Suprapubic skin (tissue), 4 donors: ENCODE data around the gene SLC35E3. TPM values are rescaled to one million over a fixed set of nuclear protein-coding genes. Genes with fewer than 3 reads are reported as not detected.
"Not testable (repeated sequence)": the region's sequence is repeated elsewhere in the genome, so short reads cannot be mapped to it uniquely, and the experiment has no call there.

Source experiments
- DNase-seq, 2 donors: peaks; one replicate each; pipeline ENCODE4 v3.0.0-alpha.2; 2019; ENCODE audit warnings: low spot score in 2 of 2
- H3K27ac ChIP-seq: fragments of 200-600 bp; sonication (generic); one replicate; pipeline ENCODE4 v1.5.1; 2019
- H3K27me3 ChIP-seq: fragments of 200-600 bp; sonication (generic); one replicate; pipeline ENCODE4 v1.5.1; 2019
- H3K36me3 ChIP-seq: fragments of 200-600 bp; sonication (generic); one replicate; pipeline ENCODE4 v1.5.1; 2019
- H3K4me1 ChIP-seq: fragments of 200-600 bp; sonication (generic); one replicate; pipeline ENCODE4 v1.5.1; 2019
- H3K4me3 ChIP-seq: fragments of 200-600 bp; sonication (generic); one replicate; pipeline ENCODE4 v1.5.1; 2019; ENCODE audit warnings: mild to moderate bottlenecking
- H3K9me3 ChIP-seq: fragments of 200-600 bp; sonication (generic); one replicate; pipeline ENCODE4 v1.5.1; 2019
- CTCF ChIP-seq, 2 donors: fragments of 200-600 bp in 1 of 2; fragments of 450-650 bp in 1 of 2; sonication (generic) in 1 of 2; IDR thresholded peaks; one replicate each; pipeline ENCODE4 v1.5.1; 2016 to 2019; ENCODE audit warnings: antibody characterized with exemption in 2 of 2, mild to moderate bottlenecking in 1 of 2, moderate library complexity in 1 of 2
- EP300 ChIP-seq: sonication (generic); formaldehyde crosslinking; IDR thresholded peaks from one replicate; pipeline ENCODE4 v1.6.1; 2017; ENCODE audit warnings: antibody characterized with exemption
- POLR2A ChIP-seq, 2 donors: fragments of 450-650 bp; IDR thresholded peaks; one replicate each; pipeline ENCODE4 v1.6.1; 2017; ENCODE audit warnings: antibody characterized with exemption in 2 of 2, mild to moderate bottlenecking in 2 of 2, moderate library complexity in 2 of 2
- POLR2AphosphoS5 ChIP-seq, 3 donors: sonication (generic); formaldehyde crosslinking; IDR thresholded peaks; one replicate each; pipeline ENCODE4 v1.6.1; 2017; ENCODE audit warnings: antibody characterized with exemption in 3 of 3
- WGBS: methylation state at CpG from one replicate; pipeline ENCODE4 v1.1.5; 2018; 5-methylcytosine and 5-hydroxymethylcytosine counted together
- total RNA-seq, 4 donors: library from RNA; depleted of rRNA; stranded (reverse); fragments of >200 nt; gene quantifications; one replicate each; pipeline ENCODE4 v1.1.0, GENCODE V29; 2016

The SLC35E3 gene
- total RNA-seq, 4 donors from 2014 or later = 3.6 to 17.0 (median 9.7) TPM

GRCh38 chr12:68814490-68815231 lies 68.7 kb downstream of the SLC35E3 start:
- Histone ChIP-seq H3K27me3 (no peaks in the 10 kb centered on the region), H3K27ac (no peak overlapping the region), H3K4me1 (peaks cover 29% of the 10 kb centered on the region), H3K4me3 (no peak overlapping the region), H3K36me3 (peaks cover 64% of the 10 kb centered on the region), H3K9me3 (no peaks in the 10 kb centered on the region)
- no peak for DNase-seq
- WGBS = 85% methylated on average over 3 of the region's 3 CpGs
- TF ChIP-seq POLR2AphosphoS5 (IDR thresholded peaks at IDR 0.05) (no peak), EP300 (no peak), POLR2A (IDR thresholded peaks at IDR 0.05) (no peak), CTCF (IDR thresholded peaks at IDR 0.05) (no peak)

- no peak for TF ChIP-seq POLR2A (IDR thresholded peaks at IDR 0.05)
- H3K4me3 ChIP-seq = no peak overlapping the region
- peaks cover 63% of the 10 kb centered on the region for H3K36me3 ChIP-seq
- H3K27me3 ChIP-seq = no peaks in the 10 kb centered on the region
- WGBS = 77% methylated on average over 5 of the region's 5 CpGs
- peaks cover 28% of the 10 kb centered on the region for H3K4me1 ChIP-seq
- H3K27ac ChIP-seq = no peak overlapping the region
- H3K9me3 ChIP-seq = no peaks in the 10 kb centered on the region
- DNase-seq = no peak
Observed at GRCh38 chr12:68815232-68815927, 69.4 kb downstream of the SLC35E3 start.

GRCh38 chr12:68815928-68816800 lies 70.2 kb downstream of the SLC35E3 start:
- H3K4me1 ChIP-seq = peaks cover 22% of the 10 kb centered on the region

GRCh38 chr12:68819481-68819880 lies 73.5 kb downstream of the SLC35E3 start:
- WGBS = 92% methylated on average over 13 of the region's 13 CpGs
- H3K36me3 ChIP-seq = peaks cover 82% of the 10 kb centered on the region
- not testable (repeated sequence) for H3K27ac ChIP-seq, H3K4me1 ChIP-seq, H3K4me3 ChIP-seq, DNase-seq, H3K9me3 ChIP-seq, H3K27me3 ChIP-seq

More at GRCh38 chr12:68815928-68816800, 70.2 kb downstream of the SLC35E3 start:
- Histone ChIP-seq H3K27me3 (no peaks in the 10 kb centered on the region), H3K9me3 (no peaks in the 10 kb centered on the region), H3K27ac (no peak overlapping the region), H3K36me3 (peaks cover 61% of the 10 kb centered on the region), H3K4me3 (no peak overlapping the region)
- no peak for DNase-seq
- TF ChIP-seq POLR2A (IDR thresholded peaks at IDR 0.05) (no peak), POLR2AphosphoS5 (IDR thresholded peaks at IDR 0.05) (no peak), EP300 (no peak), CTCF (IDR thresholded peaks at IDR 0.05) (no peak)
- WGBS = over 99% methylated on average over 8 of the region's 8 CpGs

GRCh38 chr12:68821357-68822188 lies 75.6 kb downstream of the SLC35E3 start:
- Histone ChIP-seq H3K4me3 (no peak overlapping the region), H3K27ac (no peak overlapping the region), H3K4me1 (no peaks in the 10 kb centered on the region), H3K27me3 (no peaks in the 10 kb centered on the region), H3K9me3 (no peaks in the 10 kb centered on the region), H3K36me3 (peaks cover 82% of the 10 kb centered on the region)
- WGBS = 95% methylated on average over 6 of the region's 6 CpGs
- DNase-seq = no peak
- TF ChIP-seq CTCF (IDR thresholded peaks at IDR 0.05) (no peak), POLR2A (IDR thresholded peaks at IDR 0.05) (no peak), EP300 (no peak), POLR2AphosphoS5 (IDR thresholded peaks at IDR 0.05) (no peak)
